KOPT-K1 (cell line): ENCODE measurements around the gene IMMT.

ENCODE experiments used
- H3K27ac ChIP-seq: fragments of 200-600 bp; sonication (generic); 2 replicates; pipeline ENCODE4 v1.5.1; 2016; ENCODE audit warnings: antibody characterized with exemption, mild to moderate bottlenecking, low read depth, low read length; ENCODE audit not compliant: poor library complexity, severe bottlenecking
- H3K36me3 ChIP-seq: fragments of 200-600 bp; sonication (generic); 2 replicates; pipeline ENCODE4 v1.5.1; 2017; ENCODE audit warnings: antibody characterized with exemption, mild to moderate bottlenecking, low read length, moderate library complexity; ENCODE audit not compliant: insufficient read depth
- H3K9me3 ChIP-seq: fragments of 200-600 bp; sonication (generic); 2 replicates; pipeline ENCODE4 v1.5.1; 2017; ENCODE audit warnings: antibody characterized with exemption, low read length, mild to moderate bottlenecking; ENCODE audit not compliant: insufficient read depth, poor library complexity, severe bottlenecking

Gene IMMT

GRCh38 chr2:86105969-86106945, 89.0 kb downstream of the IMMT start, which contains the start of gene PTCD3:
Gene PTCD3 (plus strand): TSS chr2:86106235. CDS start chr2:86106248, 13 bp downstream.
- Histone ChIP-seq H3K9me3 (no peaks in the 10 kb centered on the region), H3K27ac (peak within 1 kb of the TSS; percentile 86), H3K36me3 (peaks cover 63% of the 10 kb centered on the region)

- no peaks in the 10 kb centered on the region for H3K9me3 ChIP-seq
- H3K36me3 ChIP-seq, result peaks cover 63% of the 10 kb centered on the region
- H3K27ac ChIP-seq, result peak within 1 kb of the TSS; percentile 86
Observed at GRCh38 chr2:86105252-86105968, 89.9 kb downstream of the IMMT start, which contains the start of gene POLR1A. Gene POLR1A (minus strand): TSS chr2:86105886. CDS start chr2:86105776, 110 bp downstream.

DNA sequence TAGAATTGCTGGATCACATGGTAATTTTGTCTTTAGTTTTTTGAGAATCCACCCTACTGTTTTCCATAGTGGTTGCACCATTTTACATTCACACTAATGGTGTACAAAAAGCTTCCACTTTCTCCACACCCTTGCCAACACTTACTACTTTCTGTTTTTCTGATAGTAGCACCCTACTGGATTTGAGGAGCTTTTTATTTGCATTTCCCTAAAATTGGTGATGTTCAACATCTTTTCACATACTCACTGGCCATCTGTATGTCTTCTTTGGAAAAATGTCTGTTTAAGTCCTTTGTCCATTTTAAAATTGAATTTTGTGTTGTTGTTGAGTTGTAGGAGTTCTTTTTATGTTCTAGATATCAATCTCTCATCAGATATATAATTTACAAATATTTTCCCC, 93.1 kb downstream of the IMMT start:
- Histone ChIP-seq H3K9me3 (no peaks in the 10 kb centered on the region), H3K36me3 (peaks cover 67% of the 10 kb centered on the region), H3K27ac (no peak overlapping the region)

DNA sequence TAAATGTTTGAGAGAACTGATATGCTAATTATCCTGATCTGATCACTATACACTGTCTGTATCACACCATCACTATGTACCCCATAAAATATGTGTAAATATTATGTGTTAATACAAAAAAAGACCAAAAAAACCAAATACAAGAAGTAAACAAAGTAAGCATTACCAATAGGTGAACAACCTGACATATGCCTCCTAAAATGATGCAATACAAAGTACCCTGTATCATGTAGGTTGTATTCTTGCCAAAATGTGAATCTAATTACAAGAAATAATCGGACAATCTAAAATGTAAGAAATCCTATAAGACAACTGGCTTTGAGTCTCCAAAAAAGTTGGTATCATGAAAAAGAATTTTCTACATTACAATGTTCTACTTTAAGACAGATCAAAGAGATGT, 97.3 kb downstream of the IMMT start:
- no peaks in the 10 kb centered on the region for H3K9me3 ChIP-seq
- peaks cover 100% of the 10 kb centered on the region for H3K36me3 ChIP-seq
- H3K27ac ChIP-seq, result no peak overlapping the region

DNA sequence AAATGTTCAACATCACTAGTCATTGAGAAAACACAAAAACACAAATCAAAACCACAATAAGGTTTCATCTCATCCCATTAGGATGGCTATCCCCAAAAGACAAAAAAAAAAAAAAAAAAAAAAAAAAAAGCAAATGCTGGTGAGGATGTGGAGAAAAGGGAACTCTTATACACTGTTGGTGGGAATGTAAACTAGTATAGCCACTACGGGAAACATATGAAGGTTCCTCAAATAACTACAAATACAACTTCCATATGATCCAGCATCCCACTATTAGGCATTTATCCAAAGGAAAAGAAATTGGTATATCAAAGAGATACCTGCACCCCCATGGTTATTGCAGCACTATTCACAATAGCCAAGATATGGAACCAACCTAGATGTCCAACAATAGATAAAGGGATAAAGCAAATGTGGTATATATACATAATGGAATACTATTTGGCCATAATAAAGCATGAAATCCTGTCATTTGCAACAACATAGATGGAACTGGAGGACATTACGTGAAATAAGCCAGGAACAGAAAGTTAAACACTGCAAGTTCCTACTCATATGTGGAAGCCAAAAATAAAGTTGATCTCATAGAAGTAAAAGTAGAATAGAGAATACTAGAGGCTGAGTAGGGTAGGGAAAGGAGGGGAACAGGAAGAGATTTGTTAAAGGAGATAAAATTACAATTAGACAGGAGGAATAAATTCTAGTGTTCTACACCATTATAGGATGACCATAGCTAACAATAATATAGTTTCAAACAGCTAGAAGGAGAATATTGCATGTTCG, 98.0 kb downstream of the IMMT start:
- H3K36me3 ChIP-seq, result peaks cover 100% of the 10 kb centered on the region
- no peak overlapping the region for H3K27ac ChIP-seq
- no peaks in the 10 kb centered on the region for H3K9me3 ChIP-seq

DNA sequence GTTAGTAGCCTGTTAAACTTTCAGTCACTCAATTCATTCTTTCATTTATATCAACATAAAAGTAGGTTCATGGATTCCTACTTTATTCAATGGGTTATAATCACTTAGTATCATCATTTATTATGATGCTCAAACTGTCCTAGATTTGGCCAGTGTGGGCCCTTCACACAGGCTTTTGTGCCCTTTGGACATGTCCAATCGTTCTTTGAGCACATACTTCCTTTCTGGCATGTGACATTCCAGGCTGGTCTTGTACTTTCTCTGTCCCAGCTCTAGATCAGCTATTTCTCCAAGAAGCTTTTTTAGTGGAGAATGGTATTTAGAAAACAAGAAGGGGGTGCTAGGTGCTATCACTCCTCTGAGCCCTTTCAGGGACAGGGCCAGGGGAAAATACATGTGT, 101.0 kb downstream of the IMMT start:
- Histone ChIP-seq H3K36me3 (peaks cover 97% of the 10 kb centered on the region), H3K9me3 (no peaks in the 10 kb centered on the region), H3K27ac (no peak overlapping the region)
